Measurements from ENCODE around the gene ZIC5. TPM values are rescaled to one million over a fixed set of nuclear protein-coding genes. Genes with fewer than 3 reads are reported as not detected.

Gene ZIC5
- total and polyA plus RNA-seq, 2 of the 13 experiments (the other 11 are each of a cell fraction or from before 2014, with no cell fraction given) = 0.02 to 0.07 TPM

DNA sequence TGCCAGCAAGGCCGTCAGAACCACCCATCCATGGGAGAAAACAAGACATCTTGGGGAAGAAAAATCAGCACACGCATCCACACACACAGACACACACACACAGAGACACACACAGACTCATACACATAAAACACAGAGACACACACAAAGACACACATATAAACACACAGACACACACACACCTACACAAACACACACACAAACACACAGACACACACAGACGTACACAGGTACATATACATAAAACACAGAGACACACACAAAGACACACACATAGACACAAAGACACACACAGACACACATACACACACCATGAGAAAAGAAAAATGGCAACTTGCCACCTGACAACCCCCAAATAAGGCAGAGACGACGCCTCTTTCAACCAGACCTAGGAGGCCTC lies 40.6 kb downstream of the ZIC5 start:
- 42% methylated on average over 5 of the region's 5 CpGs for WGBS (ENCODE audit: low lambda C conversion rate)
- no TSS peak for BruUV-seq (replicated peaks)
- TF ChIP-seq NFRKB (IDR thresholded peaks at IDR 0.05) = 0 out of 2 replicates have a peak, but pooled peaks have one; percentile 19
- TF ChIP-seq ZNF83 (CRISPR knock-in tag; IDR thresholded peaks at IDR 0.05; ENCODE audit: borderline replicate concordance) = no peak
- no peak for TF ChIP-seq GTF2F1 (IDR thresholded peaks at IDR 0.05; ENCODE audit: low read length)
- TF ChIP-seq, protein P1, sequence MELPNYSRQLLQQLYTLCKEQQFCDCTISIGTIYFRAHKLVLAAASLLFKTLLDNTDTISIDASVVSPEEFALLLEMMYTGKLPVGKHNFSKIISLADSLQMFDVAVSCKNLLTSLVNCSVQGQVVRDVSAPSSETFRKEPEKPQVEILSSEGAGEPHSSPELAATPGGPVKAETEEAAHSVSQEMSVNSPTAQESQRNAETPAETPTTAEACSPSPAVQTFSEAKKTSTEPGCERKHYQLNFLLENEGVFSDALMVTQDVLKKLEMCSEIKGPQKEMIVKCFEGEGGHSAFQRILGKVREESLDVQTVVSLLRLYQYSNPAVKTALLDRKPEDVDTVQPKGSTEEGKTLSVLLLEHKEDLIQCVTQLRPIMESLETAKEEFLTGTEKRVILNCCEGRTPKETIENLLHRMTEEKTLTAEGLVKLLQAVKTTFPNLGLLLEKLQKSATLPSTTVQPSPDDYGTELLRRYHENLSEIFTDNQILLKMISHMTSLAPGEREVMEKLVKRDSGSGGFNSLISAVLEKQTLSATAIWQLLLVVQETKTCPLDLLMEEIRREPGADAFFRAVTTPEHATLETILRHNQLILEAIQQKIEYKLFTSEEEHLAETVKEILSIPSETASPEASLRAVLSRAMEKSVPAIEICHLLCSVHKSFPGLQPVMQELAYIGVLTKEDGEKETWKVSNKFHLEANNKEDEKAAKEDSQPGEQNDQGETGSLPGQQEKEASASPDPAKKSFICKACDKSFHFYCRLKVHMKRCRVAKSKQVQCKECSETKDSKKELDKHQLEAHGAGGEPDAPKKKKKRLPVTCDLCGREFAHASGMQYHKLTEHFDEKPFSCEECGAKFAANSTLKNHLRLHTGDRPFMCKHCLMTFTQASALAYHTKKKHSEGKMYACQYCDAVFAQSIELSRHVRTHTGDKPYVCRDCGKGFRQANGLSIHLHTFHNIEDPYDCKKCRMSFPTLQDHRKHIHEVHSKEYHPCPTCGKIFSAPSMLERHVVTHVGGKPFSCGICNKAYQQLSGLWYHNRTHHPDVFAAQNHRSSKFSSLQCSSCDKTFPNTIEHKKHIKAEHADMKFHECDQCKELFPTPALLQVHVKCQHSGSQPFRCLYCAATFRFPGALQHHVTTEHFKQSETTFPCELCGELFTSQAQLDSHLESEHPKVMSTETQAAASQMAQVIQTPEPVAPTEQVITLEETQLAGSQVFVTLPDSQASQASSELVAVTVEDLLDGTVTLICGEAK (IDR thresholded peaks at IDR 0.05) = 0 out of 2 replicates have a peak, but pooled peaks have one; percentile 11
- TF ChIP-seq, protein P1 (CRISPR knock-in tag; IDR thresholded peaks at IDR 0.05) = no peak
- peak; percentile 57; the same call in 1 of the 2 replicates for TF ChIP-seq SOX6 (IDR thresholded peaks at IDR 0.05)
- no peak for TF ChIP-seq SOX6 (CRISPR knock-in tag; IDR thresholded peaks at IDR 0.05)
- TF ChIP-seq ZNF367 (CRISPR knock-in tag; IDR thresholded peaks at IDR 0.05; ENCODE audit: borderline replicate concordance) = no peak
- peak; percentile 31 for TF ChIP-seq PHB2 (IDR thresholded peaks at IDR 0.05; ENCODE audit: partially characterized antibody)
- TF ChIP-seq, protein P2, sequence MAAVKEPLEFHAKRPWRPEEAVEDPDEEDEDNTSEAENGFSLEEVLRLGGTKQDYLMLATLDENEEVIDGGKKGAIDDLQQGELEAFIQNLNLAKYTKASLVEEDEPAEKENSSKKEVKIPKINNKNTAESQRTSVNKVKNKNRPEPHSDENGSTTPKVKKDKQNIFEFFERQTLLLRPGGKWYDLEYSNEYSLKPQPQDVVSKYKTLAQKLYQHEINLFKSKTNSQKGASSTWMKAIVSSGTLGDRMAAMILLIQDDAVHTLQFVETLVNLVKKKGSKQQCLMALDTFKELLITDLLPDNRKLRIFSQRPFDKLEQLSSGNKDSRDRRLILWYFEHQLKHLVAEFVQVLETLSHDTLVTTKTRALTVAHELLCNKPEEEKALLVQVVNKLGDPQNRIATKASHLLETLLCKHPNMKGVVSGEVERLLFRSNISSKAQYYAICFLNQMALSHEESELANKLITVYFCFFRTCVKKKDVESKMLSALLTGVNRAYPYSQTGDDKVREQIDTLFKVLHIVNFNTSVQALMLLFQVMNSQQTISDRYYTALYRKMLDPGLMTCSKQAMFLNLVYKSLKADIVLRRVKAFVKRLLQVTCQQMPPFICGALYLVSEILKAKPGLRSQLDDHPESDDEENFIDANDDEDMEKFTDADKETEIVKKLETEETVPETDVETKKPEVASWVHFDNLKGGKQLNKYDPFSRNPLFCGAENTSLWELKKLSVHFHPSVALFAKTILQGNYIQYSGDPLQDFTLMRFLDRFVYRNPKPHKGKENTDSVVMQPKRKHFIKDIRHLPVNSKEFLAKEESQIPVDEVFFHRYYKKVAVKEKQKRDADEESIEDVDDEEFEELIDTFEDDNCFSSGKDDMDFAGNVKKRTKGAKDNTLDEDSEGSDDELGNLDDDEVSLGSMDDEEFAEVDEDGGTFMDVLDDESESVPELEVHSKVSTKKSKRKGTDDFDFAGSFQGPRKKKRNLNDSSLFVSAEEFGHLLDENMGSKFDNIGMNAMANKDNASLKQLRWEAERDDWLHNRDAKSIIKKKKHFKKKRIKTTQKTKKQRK (IDR thresholded peaks at IDR 0.05; ENCODE audit: low read length) = no peak
- H2AFZ ChIP-seq (ENCODE audit: low read length) = no peak overlapping the region
- DNase-seq (ENCODE audit: low spot score) (no peak), FAIRE-seq (no peak), ATAC-seq (no peak)
- H3K4me2 ChIP-seq (ENCODE audit: low read depth, low read length) = peak overlapping the region; percentile 40
- no peaks in the 10 kb centered on the region for H3K79me2 ChIP-seq (ENCODE audit: insufficient read depth, low read length)
- H3K36me3 ChIP-seq (replicated peaks in 1 of 2; ENCODE audit: control insufficient read depth in 1 of 2, insufficient read depth in 2 of 2, low read length in 2 of 2) = no peaks in the 10 kb centered on the region
- H3K9me3 ChIP-seq (ENCODE audit: low read length) = no peaks in the 10 kb centered on the region
- intact Hi-C loops (cut with micrococcal nuclease; ENCODE audit: unreplicated experiment) = no loop called here
- in situ Hi-C loops (cut with HindIII; ENCODE audit: extremely low pct_ligation_motif_present, low pct_unique_long_range_greater_than_20kb) = no loop called here
- peaks cover 15% of the 10 kb centered on the region; the same call in 1 of the 2 replicates for H3K4me1 ChIP-seq (ENCODE audit: insufficient read depth, low read length)
- H3K27ac ChIP-seq (ENCODE audit: extremely low read length, insufficient read depth, low read length) = no peak overlapping the region
- H4K20me1 ChIP-seq (ENCODE audit: insufficient read depth, low read length) = no peaks in the 10 kb centered on the region
- H3K4me3 ChIP-seq (replicated peaks in 1 of 3; ENCODE audit: insufficient read depth in 1 of 3, low read depth in 2 of 3, low read length in 3 of 3) = peak overlapping the region in 1 of 3 experiments; percentile 10; a peak in 1 of 6 replicates
- CTCF ChIA-PET (ENCODE audit: low intra/inter-chr PET ratio, low total read pairs) = no interaction called here
- H3K9ac ChIP-seq (ENCODE audit: insufficient read depth, low read depth, low read length) = no peak overlapping the region
- POLR2A ChIA-PET = no interaction called here
- peaks cover 2 to 4% of the 10 kb centered on the region in 2 experiments; a peak in 2 of 5 replicates for H3K27me3 ChIP-seq (ENCODE audit: control insufficient read depth in 1 of 2, insufficient read depth in 2 of 2, low read length in 2 of 2)
